H1 (cell line): ENCODE results near the gene SMARCAL1. TPM values are rescaled to one million over a fixed set of nuclear protein-coding genes. Genes with fewer than 3 reads are reported as not detected.

Experiments
- CBX5 ChIP-seq: fragments of 300-800, 300-1000 bp; sonication (generic); IDR thresholded peaks from 2 replicates; pipeline ENCODE4 v1.7.1; 2016; ENCODE audit warnings: antibody characterized with exemption, low read length, low read depth
- KDM1A ChIP-seq: fragments of 200-600, 300-600 bp; sonication (generic); IDR thresholded peaks from 2 replicates; pipeline ENCODE4 v1.7.1; 2016; ENCODE audit warnings: mild to moderate bottlenecking, low read length, borderline replicate concordance
- NANOG ChIP-seq: IDR thresholded peaks from 2 replicates; pipeline ENCODE4 v1.6.1; 2011; ENCODE audit warnings: low read length, low read depth, mild to moderate bottlenecking, inconsistent platforms; ENCODE audit not compliant: insufficient read depth, poor library complexity, severe bottlenecking
- NRF1 ChIP-seq: IDR thresholded peaks from 2 replicates; pipeline ENCODE4 v1.6.1; 2011; ENCODE audit warnings: mild to moderate bottlenecking, low read depth, low read length, improper control_type of control experiment
- RFX5 ChIP-seq: IDR thresholded peaks from 2 replicates; pipeline ENCODE4 v1.6.1; 2011; ENCODE audit warnings: low read depth, low read length, improper control_type of control experiment, borderline replicate concordance
- polyA plus RNA-seq, 7 experiments: library from polyadenylated mRNA; depleted of rRNA in 3 of 7; stranded (reverse) in 5 of 7; unstranded in 2 of 7; fragments of >200 nt in 5 of 7; fragments of 200-250 nt in 2 of 7; gene quantifications; 1 replicate in 5 of 7; 2 replicates in 1 of 7; 4 replicates in 1 of 7; pipeline versions ENCODE4 v1.2.1 to v1.2.3, GENCODE V29; 2011 to 2013; ENCODE audit warnings: missing spikeins in 2 of 7, mixed read lengths in 2 of 7
- total RNA-seq: library from RNA; stranded (reverse); fragmentation: NEBNext Ultra II Directional; extraction: Animal tissue kit (Norgen Biotek cat#: 25700); gene quantifications from 2 replicates; pipeline ENCODE4 v1.2.1, GENCODE V29; 2021

The SMARCAL1 gene
- total and polyA plus RNA-seq, 2 of the 8 experiments (the other 6 are each of a cell fraction or from before 2014, with no cell fraction given) = 17.6 to 17.9 TPM

DNA sequence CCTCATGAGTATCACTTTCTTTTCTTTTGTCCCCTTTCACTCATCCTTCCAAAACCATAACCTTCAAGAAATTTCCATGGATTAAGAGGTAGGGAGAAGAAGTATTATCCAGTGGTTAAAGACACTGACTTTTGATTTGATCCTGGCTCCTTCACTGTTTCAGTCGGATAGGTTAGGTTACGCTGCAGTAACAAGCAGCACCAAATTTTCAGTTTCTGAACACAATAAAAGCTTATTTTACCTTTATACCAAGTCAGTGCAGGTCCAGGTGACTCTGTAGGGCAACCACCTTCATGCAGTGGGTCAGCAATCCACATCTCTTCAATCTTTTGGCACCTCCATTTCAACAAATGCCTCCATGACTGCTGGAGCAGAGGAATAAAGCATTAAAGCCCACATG is 25.0 kb upstream of the SMARCAL1 start (continued):
- TF ChIP-seq KDM1A = no peak
- no peak for TF ChIP-seq RFX5
- TF ChIP-seq NRF1 = no peak
- no peak for TF ChIP-seq NANOG
- TF ChIP-seq CBX5 = no peak
- TF ChIP-seq, all 59 proteins: peak for 0
